Stimulated activated CD8-positive, alpha-beta memory T cell treated with anti-CD3 and anti-CD28 coated beads, Interleukin-4, amount 100 ng/mL, for 48 hours (primary cell): ENCODE data around the gene CGN.
A peak's percentile ranks its signal among the peaks of the same experiment; 100 is the strongest.
"Not testable (repeated sequence)": the region's sequence is repeated elsewhere in the genome, so short reads cannot be mapped to it uniquely, and the experiment has no call there.

Source experiments
- DNase-seq: peaks from one replicate; pipeline ENCODE4 v3.0.0-alpha.2; 2020

The CGN gene

GRCh38 chr1:151501474-151501873, 9.7 kb upstream of the CGN start:
- DNase-seq = no peak

- DNase-seq = no peak
Observed at GRCh38 chr1:151502035-151502700, 9.0 kb upstream of the CGN start.

GRCh38 chr1:151502859-151503780, 8.1 kb upstream of the CGN start:
- DNase-seq = no peak

GRCh38 chr1:151504252-151504651, 6.9 kb upstream of the CGN start:
- DNase-seq = no peak

GRCh38 chr1:151504759-151505158, 6.4 kb upstream of the CGN start:
- no peak for DNase-seq

- DNase-seq = no peak
Observed at GRCh38 chr1:151508833-151509232, 2.4 kb upstream of the CGN start.

- no peak for DNase-seq
Observed at GRCh38 chr1:151509350-151510019, 1.7 kb upstream of the CGN start.

- no peak for DNase-seq
Observed at GRCh38 chr1:151510020-151510405, 1.2 kb upstream of the CGN start.

GRCh38 chr1:151510614-151510956, 602 bp upstream of the CGN start:
- no peak for DNase-seq

- DNase-seq = peak; percentile 47
Observed at GRCh38 chr1:151511636-151512215, 539 bp downstream of the CGN start.

- no peak for DNase-seq
Observed at GRCh38 chr1:151512326-151512725, 1.1 kb downstream of the CGN start.

GRCh38 chr1:151512801-151513625, 1.8 kb downstream of the CGN start:
- no peak for DNase-seq

- peak; percentile 33 for DNase-seq
Observed at GRCh38 chr1:151513626-151514121, 2.5 kb downstream of the CGN start.

- DNase-seq = no peak
Observed at GRCh38 chr1:151514366-151514765, 3.2 kb downstream of the CGN start.

- no peak for DNase-seq
Observed at GRCh38 chr1:151515265-151515664, 4.1 kb downstream of the CGN start.

GRCh38 chr1:151516031-151516511, 4.9 kb downstream of the CGN start:
- DNase-seq = no peak

GRCh38 chr1:151518431-151518830, 7.2 kb downstream of the CGN start:
- DNase-seq = no peak

GRCh38 chr1:151518936-151519335, 7.7 kb downstream of the CGN start:
- no peak for DNase-seq

- DNase-seq = no peak
Observed at GRCh38 chr1:151519667-151520066, 8.5 kb downstream of the CGN start.

- DNase-seq = no peak
Observed at GRCh38 chr1:151520359-151520758, 9.2 kb downstream of the CGN start.

GRCh38 chr1:151522427-151522826, 11.2 kb downstream of the CGN start:
- not testable (repeated sequence) for DNase-seq

- no peak for DNase-seq
Observed at GRCh38 chr1:151523326-151523725, 12.1 kb downstream of the CGN start.
